Ectodermal cell (in vitro differentiated cells): ENCODE results near the gene RSAD1.

Source experiments
- H3K27ac ChIP-seq: 2 replicates; pipeline ENCODE4 v1.7.0; 2013; ENCODE audit warnings: mild to moderate bottlenecking, low read depth, low read length; ENCODE audit not compliant: insufficient read depth, poor library complexity, severe bottlenecking
- H3K27me3 ChIP-seq: 2 replicates; pipeline ENCODE4 v1.7.0; 2013; ENCODE audit warnings: mild to moderate bottlenecking, low read length; ENCODE audit not compliant: insufficient read depth, control insufficient read depth, poor library complexity, severe bottlenecking
- H3K36me3 ChIP-seq: one replicate; pipeline ENCODE4 v1.7.0; 2013; ENCODE audit warnings: low read length; ENCODE audit not compliant: control insufficient read depth, insufficient read depth
- H3K4me1 ChIP-seq: one replicate; pipeline ENCODE4 v1.7.0; 2013; ENCODE audit warnings: low read length; ENCODE audit not compliant: control insufficient read depth, insufficient read depth
- H3K4me3 ChIP-seq: 2 replicates; pipeline ENCODE4 v1.7.0; 2013; ENCODE audit warnings: low read depth, low read length, control low read depth; ENCODE audit not compliant: insufficient read depth
- H3K9me3 ChIP-seq: 2 replicates; pipeline ENCODE4 v1.7.0; 2013; ENCODE audit warnings: mild to moderate bottlenecking, low read length, moderate library complexity; ENCODE audit not compliant: control insufficient read depth
- WGBS, 2 experiments: methylation state at CpG; one replicate each; pipeline ENCODE4 v1.1.7; 2013; ENCODE audit warnings: missing lambda C conversion rate in 2 of 2; 5-methylcytosine and 5-hydroxymethylcytosine counted together

The RSAD1 gene

GRCh38 chr17:50466371-50467113, 12.1 kb upstream of the RSAD1 start:
- Histone ChIP-seq H3K36me3 (no peaks in the 10 kb centered on the region), H3K4me3 (no peak overlapping the region), H3K27ac (no peak overlapping the region), H3K27me3 (peaks cover 33% of the 10 kb centered on the region), H3K4me1 (no peaks in the 10 kb centered on the region), H3K9me3 (no peaks in the 10 kb centered on the region)
- 91 to 92% methylated on average over 9 of the region's 9 CpGs for WGBS, 2 experiments

- H3K4me3 ChIP-seq = no peak overlapping the region
- H3K9me3 ChIP-seq = no peaks in the 10 kb centered on the region
- WGBS, 2 experiments = 74 to 77% methylated on average over 7 of the region's 7 CpGs
- H3K4me1 ChIP-seq = no peaks in the 10 kb centered on the region
- H3K27me3 ChIP-seq = peaks cover 33% of the 10 kb centered on the region
- no peak overlapping the region for H3K27ac ChIP-seq
- H3K36me3 ChIP-seq = no peaks in the 10 kb centered on the region
These were observed 11.4 kb upstream of the RSAD1 start for GRCh38 chr17:50467114-50467854.

- H3K9me3 ChIP-seq = no peaks in the 10 kb centered on the region
- H3K36me3 ChIP-seq = no peaks in the 10 kb centered on the region
- peaks cover 33% of the 10 kb centered on the region for H3K27me3 ChIP-seq
- H3K4me1 ChIP-seq = no peaks in the 10 kb centered on the region
- WGBS, 2 experiments = 85 to 86% methylated on average over 13 of the region's 13 CpGs
- H3K4me3 ChIP-seq = no peak overlapping the region
- H3K27ac ChIP-seq = no peak overlapping the region
These were observed 10.8 kb upstream of the RSAD1 start for GRCh38 chr17:50467855-50468303.

- peak within 1 kb of the TSS; percentile 22 for H3K4me3 ChIP-seq
- 54 to 56% methylated on average over 71 of the region's 71 CpGs for WGBS, 2 experiments
- peaks cover 33% of the 10 kb centered on the region for H3K27me3 ChIP-seq
These were observed 10.1 kb upstream of the RSAD1 start, which contains the start of gene CHAD for GRCh38 chr17:50468304-50469207. TSS of gene CHAD (minus strand) at chr17:50468880. CDS start at chr17:50468813, 67 bp downstream.

GRCh38 chr17:50469208-50469605, 9.5 kb upstream of the RSAD1 start:
- H3K9me3 ChIP-seq = no peaks in the 10 kb centered on the region
- H3K4me3 ChIP-seq = peak overlapping the region; percentile 22
- no peak overlapping the region for H3K27ac ChIP-seq
- no peaks in the 10 kb centered on the region for H3K36me3 ChIP-seq
- no peaks in the 10 kb centered on the region for H3K4me1 ChIP-seq
- WGBS, 2 experiments = 41% methylated on average over 37 of the region's 37 CpGs
- peaks cover 36% of the 10 kb centered on the region for H3K27me3 ChIP-seq

More at GRCh38 chr17:50468304-50469207, 10.1 kb upstream of the RSAD1 start, which contains the start of gene CHAD:
- Histone ChIP-seq H3K9me3 (no peaks in the 10 kb centered on the region), H3K27ac (no peak within 1 kb of the TSS), H3K4me1 (no peaks in the 10 kb centered on the region), H3K36me3 (no peaks in the 10 kb centered on the region)

- 88 to 89% methylated on average over 19 of the region's 19 CpGs for WGBS, 2 experiments
- no peak overlapping the region for H3K4me3 ChIP-seq
- no peak overlapping the region for H3K27ac ChIP-seq
- H3K36me3 ChIP-seq = no peaks in the 10 kb centered on the region
- peaks cover 36% of the 10 kb centered on the region for H3K27me3 ChIP-seq
- no peaks in the 10 kb centered on the region for H3K9me3 ChIP-seq
- no peaks in the 10 kb centered on the region for H3K4me1 ChIP-seq
These were observed 8.9 kb upstream of the RSAD1 start for GRCh38 chr17:50469671-50470305.

- H3K4me1 ChIP-seq = no peaks in the 10 kb centered on the region
- H3K36me3 ChIP-seq = no peaks in the 10 kb centered on the region
- H3K4me3 ChIP-seq = no peak overlapping the region
- H3K9me3 ChIP-seq = no peaks in the 10 kb centered on the region
- 76 to 81% methylated on average over 6 of the region's 6 CpGs for WGBS, 2 experiments
- H3K27me3 ChIP-seq = peaks cover 42% of the 10 kb centered on the region
- H3K27ac ChIP-seq = no peak overlapping the region
These were observed 8.2 kb upstream of the RSAD1 start for GRCh38 chr17:50470426-50470825.

GRCh38 chr17:50471009-50471905, 7.4 kb upstream of the RSAD1 start:
- Histone ChIP-seq H3K4me3 (no peak overlapping the region), H3K36me3 (no peaks in the 10 kb centered on the region), H3K9me3 (no peaks in the 10 kb centered on the region), H3K27ac (no peak overlapping the region), H3K4me1 (no peaks in the 10 kb centered on the region), H3K27me3 (peaks cover 50% of the 10 kb centered on the region)
- 90 to 91% methylated on average over 22 of the region's 22 CpGs for WGBS, 2 experiments

- Histone ChIP-seq H3K27ac (no peak overlapping the region), H3K27me3 (peaks cover 57% of the 10 kb centered on the region), H3K9me3 (no peaks in the 10 kb centered on the region), H3K36me3 (no peaks in the 10 kb centered on the region), H3K4me1 (no peaks in the 10 kb centered on the region), H3K4me3 (no peak overlapping the region)
- 94 to 96% methylated on average over 10 of the region's 10 CpGs for WGBS, 2 experiments
These were observed 6.4 kb upstream of the RSAD1 start for GRCh38 chr17:50472286-50472685.
